Amniotic stem cell (primary cell): ENCODE measurements around the gene GTF2I.
"Not testable (repeated sequence)": the region's sequence is repeated elsewhere in the genome, so short reads cannot be mapped to it uniquely, and the experiment has no call there.

Experiments
- DNase-seq: peaks from one replicate; lab custom pipeline; 2025; lab: John Stamatoyannopoulos, UW

GTF2I gene

GRCh38 chr7:74775111-74775510, 117.6 kb downstream of the GTF2I start:
- DNase-seq, result not testable (repeated sequence)

- DNase-seq, result not testable (repeated sequence)
These were observed 121.5 kb downstream of the GTF2I start for GRCh38 chr7:74779053-74779452.

GRCh38 chr7:74781746-74782145, 124.2 kb downstream of the GTF2I start:
- not testable (repeated sequence) for DNase-seq

GRCh38 chr7:74783595-74783994, 126.1 kb downstream of the GTF2I start:
- DNase-seq, result not testable (repeated sequence)

GRCh38 chr7:74788369-74789150, 131.0 kb downstream of the GTF2I start:
- DNase-seq, result peak; percentile 33

- not testable (repeated sequence) for DNase-seq
These were observed 131.8 kb downstream of the GTF2I start for GRCh38 chr7:74789200-74789736.

GRCh38 chr7:74797848-74798622, 140.5 kb downstream of the GTF2I start:
- not testable (repeated sequence) for DNase-seq

GRCh38 chr7:74798644-74799043, 141.1 kb downstream of the GTF2I start:
- not testable (repeated sequence) for DNase-seq
